Adrenal gland (tissue), 5 donors: ENCODE results near the gene TAF1B.

Source experiments
- POLR2A ChIP-seq, 2 donors: fragments of 450-650 bp; IDR thresholded peaks; one replicate each; pipeline ENCODE4 v1.6.1; 2017; ENCODE audit warnings: antibody characterized with exemption in 2 of 2, mild to moderate bottlenecking in 2 of 2, moderate library complexity in 1 of 2
- TF ChIP-seq, protein P1 (sequence below), 6 experiments: fragments of 450-650 bp in 4 of 6; fragments of 200-600 bp in 2 of 6; sonication (generic) in 1 of 6; IDR thresholded peaks; 1 replicate in 5 of 6; 2 replicates in 1 of 6; pipeline versions ENCODE4 v1.5.1 to v1.8.0; 2016 to 2021; ENCODE audit warnings: antibody characterized with exemption in 6 of 6, mild to moderate bottlenecking in 2 of 6, moderate library complexity in 1 of 6
- donor health status: DM: no; HTN: no; CAD: no.

DNA sequence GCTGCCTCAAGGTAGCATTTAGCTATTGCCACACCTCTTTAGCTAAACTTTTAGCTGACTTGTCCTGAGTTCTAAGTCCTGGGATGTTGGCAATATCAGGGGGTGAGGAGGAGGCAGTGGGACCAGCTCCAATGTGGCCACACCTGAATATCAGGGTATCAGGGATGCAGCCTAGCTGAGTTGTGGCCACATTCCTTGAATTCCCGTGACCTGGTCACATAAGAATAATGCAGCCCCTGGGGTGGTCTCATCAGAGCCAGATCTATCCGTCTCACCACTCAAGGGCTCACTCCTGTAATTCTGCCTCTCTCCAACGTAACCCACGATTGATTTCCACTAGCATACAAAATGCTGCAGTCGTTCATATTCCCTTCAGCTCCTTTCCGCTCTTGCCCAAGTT lies 11.6 kb upstream of the TAF1B start:
- TF ChIP-seq, protein P1, sequence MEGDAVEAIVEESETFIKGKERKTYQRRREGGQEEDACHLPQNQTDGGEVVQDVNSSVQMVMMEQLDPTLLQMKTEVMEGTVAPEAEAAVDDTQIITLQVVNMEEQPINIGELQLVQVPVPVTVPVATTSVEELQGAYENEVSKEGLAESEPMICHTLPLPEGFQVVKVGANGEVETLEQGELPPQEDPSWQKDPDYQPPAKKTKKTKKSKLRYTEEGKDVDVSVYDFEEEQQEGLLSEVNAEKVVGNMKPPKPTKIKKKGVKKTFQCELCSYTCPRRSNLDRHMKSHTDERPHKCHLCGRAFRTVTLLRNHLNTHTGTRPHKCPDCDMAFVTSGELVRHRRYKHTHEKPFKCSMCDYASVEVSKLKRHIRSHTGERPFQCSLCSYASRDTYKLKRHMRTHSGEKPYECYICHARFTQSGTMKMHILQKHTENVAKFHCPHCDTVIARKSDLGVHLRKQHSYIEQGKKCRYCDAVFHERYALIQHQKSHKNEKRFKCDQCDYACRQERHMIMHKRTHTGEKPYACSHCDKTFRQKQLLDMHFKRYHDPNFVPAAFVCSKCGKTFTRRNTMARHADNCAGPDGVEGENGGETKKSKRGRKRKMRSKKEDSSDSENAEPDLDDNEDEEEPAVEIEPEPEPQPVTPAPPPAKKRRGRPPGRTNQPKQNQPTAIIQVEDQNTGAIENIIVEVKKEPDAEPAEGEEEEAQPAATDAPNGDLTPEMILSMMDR (IDR thresholded peaks at IDR 0.05) = no peak
- TF ChIP-seq POLR2A (IDR thresholded peaks at IDR 0.05) = no peak
